Tibial nerve (tissue), 4 donors: Measurements from ENCODE around the gene ATP7B. TPM values are rescaled to one million over a fixed set of nuclear protein-coding genes. Genes with fewer than 3 reads are reported as not detected.

Experiments
- DNase-seq, 2 donors: peaks; one replicate each; pipeline ENCODE4 v3.0.0-alpha.2; 2019; ENCODE audit warnings: low spot score in 2 of 2
- H3K27ac ChIP-seq, 4 donors: fragments of 200-600 bp; sonication (generic) in 3 of 4; one replicate each; pipeline ENCODE4 v1.5.1; 2017 to 2019; ENCODE audit warnings: mild to moderate bottlenecking in 1 of 4
- H3K27me3 ChIP-seq, 2 donors: fragments of 200-600 bp; sonication (generic) in 1 of 2; one replicate each; pipeline versions ENCODE4 v1.5.1 to v1.6.0; 2017 to 2019
- H3K36me3 ChIP-seq, 3 donors: fragments of 200-600 bp; sonication (generic); one replicate each; pipeline ENCODE4 v1.5.1; 2018 to 2019
- H3K4me1 ChIP-seq, 4 donors: fragments of 200-600 bp; sonication (generic) in 3 of 4; one replicate each; pipeline ENCODE4 v1.5.1; 2017 to 2019
- H3K4me3 ChIP-seq, 4 donors: fragments of 200-600 bp; sonication (generic) in 3 of 4; one replicate each; pipeline ENCODE4 v1.5.1; 2017 to 2019; ENCODE audit warnings: mild to moderate bottlenecking in 1 of 4, moderate library complexity in 1 of 4
- H3K9me3 ChIP-seq, 4 donors: fragments of 200-600 bp; sonication (generic) in 3 of 4; one replicate each; pipeline ENCODE4 v1.5.1; 2017 to 2019
- CTCF ChIP-seq, 5 experiments: fragments of 200-600 bp in 3 of 5; fragments of 450-650 bp in 2 of 5; sonication (generic) in 3 of 5; IDR thresholded peaks; one replicate each; pipeline ENCODE4 v1.5.1; 2016 to 2019; ENCODE audit warnings: antibody characterized with exemption in 5 of 5, mild to moderate bottlenecking in 3 of 5, moderate library complexity in 2 of 5
- EP300 ChIP-seq, 2 donors: sonication (generic); formaldehyde crosslinking; IDR thresholded peaks; one replicate each; pipeline ENCODE4 v1.6.1; 2017; ENCODE audit warnings: antibody characterized with exemption in 2 of 2, mild to moderate bottlenecking in 1 of 2
- POLR2A ChIP-seq, 2 donors: fragments of 450-650 bp; IDR thresholded peaks; one replicate each; pipeline ENCODE4 v1.6.1; 2017; ENCODE audit warnings: antibody characterized with exemption in 2 of 2, mild to moderate bottlenecking in 2 of 2, moderate library complexity in 2 of 2
- WGBS, 2 donors: methylation state at CpG; one replicate each; pipeline ENCODE4 v1.1.5; 2018; 5-methylcytosine and 5-hydroxymethylcytosine counted together
- total RNA-seq, 4 donors: library from RNA; depleted of rRNA; stranded (reverse); fragments of >200 nt; gene quantifications; one replicate each; pipeline ENCODE4 v1.1.0, GENCODE V29; 2016

The ATP7B gene
- total RNA-seq, 4 donors from 2014 or later = 5.1 to 8.4 (median 6.7) TPM

GRCh38 chr13:51922771-51923480, 88.3 kb downstream of the ATP7B start:
- DNase-seq = no peak
- no peak overlapping the region for H3K27ac ChIP-seq
- 93% methylated on average over 10 of the region's 10 CpGs for WGBS, 2 donors

DNA sequence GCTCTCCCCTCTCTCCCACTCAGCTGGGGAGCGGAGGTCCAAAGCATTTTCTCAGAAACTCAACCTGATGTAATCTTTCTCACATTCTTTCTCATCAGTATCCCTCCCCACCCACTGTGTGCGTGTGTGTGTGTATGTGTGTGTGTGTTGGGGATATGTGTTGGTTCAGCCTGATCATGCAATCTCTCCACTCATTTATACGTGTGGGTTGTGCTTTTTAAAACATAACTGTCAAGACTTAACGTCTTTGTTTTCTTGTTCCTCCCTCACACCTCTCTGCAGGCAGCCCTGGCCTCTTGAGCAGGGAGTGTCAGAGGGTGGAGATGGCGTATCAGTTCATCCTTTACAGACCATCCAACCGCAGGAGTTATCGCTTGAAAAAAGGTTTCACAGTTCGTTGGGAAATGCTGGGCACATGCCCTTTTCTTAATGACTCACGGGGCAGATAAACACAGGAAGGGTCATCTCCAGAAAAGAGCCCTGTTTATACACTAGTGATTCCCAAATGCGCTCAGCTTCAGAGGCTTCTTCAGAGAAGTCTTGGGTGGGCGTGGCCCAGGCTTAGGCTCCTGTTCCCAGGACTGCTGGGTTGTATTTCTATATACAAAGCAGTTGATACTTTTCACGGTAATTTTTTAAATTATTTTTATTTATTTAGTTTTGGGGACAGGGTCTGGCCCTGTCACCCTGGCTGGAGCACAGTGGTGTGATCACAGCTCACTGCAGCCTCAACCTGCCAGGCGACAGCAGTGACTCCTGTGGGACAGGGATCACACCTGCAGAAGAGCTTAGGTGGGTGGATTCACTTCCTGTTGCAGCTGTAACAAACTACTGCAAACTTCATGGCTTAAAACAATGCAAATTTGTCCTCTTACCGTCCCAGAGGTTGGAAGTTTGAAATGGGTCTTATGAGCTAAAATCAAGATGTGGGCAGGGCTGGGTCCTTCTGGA, 89.2 kb downstream of the ATP7B start:
- H3K4me1 ChIP-seq = no peaks in the 10 kb centered on the region
- no peak overlapping the region for H3K4me3 ChIP-seq
- 56 to 61% methylated on average over 14 of the region's 14 CpGs for WGBS, 2 donors
- no peaks in the 10 kb centered on the region for H3K27me3 ChIP-seq
- H3K36me3 ChIP-seq = peaks cover 0 to 10% (median 0%) of the 10 kb centered on the region in 3 donors
- H3K27ac ChIP-seq = no peak overlapping the region
- TF ChIP-seq CTCF (IDR thresholded peaks at IDR 0.05) (no peak), POLR2A (IDR thresholded peaks at IDR 0.05) (no peak), EP300 (IDR thresholded peaks at IDR 0.05) (no peak)
- no peak for DNase-seq
- H3K9me3 ChIP-seq = no peaks in the 10 kb centered on the region

More at GRCh38 chr13:51922771-51923480, 88.3 kb downstream of the ATP7B start:
- H3K36me3 ChIP-seq = peaks cover 0 to 10% (median 0%) of the 10 kb centered on the region in 3 donors
- no peaks in the 10 kb centered on the region for H3K9me3 ChIP-seq
- no peak overlapping the region for H3K4me3 ChIP-seq
- no peaks in the 10 kb centered on the region for H3K4me1 ChIP-seq
- no peaks in the 10 kb centered on the region for H3K27me3 ChIP-seq
- TF ChIP-seq POLR2A (IDR thresholded peaks at IDR 0.05) (no peak), CTCF (IDR thresholded peaks at IDR 0.05) (no peak), EP300 (IDR thresholded peaks at IDR 0.05) (no peak)

- peaks cover 0 to 10% (median 0%) of the 10 kb centered on the region in 3 donors for H3K36me3 ChIP-seq
- H3K4me1 ChIP-seq = no peaks in the 10 kb centered on the region
- TF ChIP-seq EP300 (IDR thresholded peaks at IDR 0.05) = no peak
- no peak for TF ChIP-seq POLR2A (IDR thresholded peaks at IDR 0.05)
- no peak for TF ChIP-seq CTCF (IDR thresholded peaks at IDR 0.05)
- no peaks in the 10 kb centered on the region for H3K27me3 ChIP-seq
- no peak overlapping the region for H3K27ac ChIP-seq
- no peak overlapping the region for H3K4me3 ChIP-seq
- no peaks in the 10 kb centered on the region for H3K9me3 ChIP-seq
- WGBS, 2 donors = 73 to 81% methylated on average over 8 of the region's 8 CpGs
- no peak for DNase-seq
Measured at GRCh38 chr13:51920786-51921185, 90.5 kb downstream of the ATP7B start.

DNA sequence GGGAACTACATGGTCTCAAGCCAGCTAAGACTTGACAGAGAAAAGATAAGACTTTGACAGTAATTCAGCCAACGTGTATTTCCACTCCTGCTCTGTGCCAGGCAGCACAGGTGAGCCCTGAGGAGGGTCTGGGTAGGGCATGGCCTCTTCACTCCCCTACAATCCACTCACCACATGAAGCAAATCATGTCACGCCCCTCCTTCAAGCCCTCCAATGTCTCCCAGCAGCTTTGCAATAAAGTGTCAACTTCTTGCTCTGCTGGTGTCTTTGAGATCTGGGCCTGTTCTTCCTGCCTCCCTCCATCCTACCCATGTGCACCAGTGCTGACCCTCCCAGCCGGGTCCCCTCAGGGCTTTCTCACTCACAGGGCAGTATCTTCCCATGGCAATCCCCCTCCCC, 91.0 kb downstream of the ATP7B start:
- H3K36me3 ChIP-seq = peaks cover 0 to 10% (median 0%) of the 10 kb centered on the region in 3 donors
- H3K27me3 ChIP-seq = no peaks in the 10 kb centered on the region
- no peak for DNase-seq
- 70 to 74% methylated on average over 3 of the region's 3 CpGs for WGBS, 2 donors
- no peak overlapping the region for H3K4me3 ChIP-seq
- no peaks in the 10 kb centered on the region for H3K9me3 ChIP-seq
- no peaks in the 10 kb centered on the region for H3K4me1 ChIP-seq
- H3K27ac ChIP-seq = no peak overlapping the region
- TF ChIP-seq POLR2A (IDR thresholded peaks at IDR 0.05) = no peak

DNA sequence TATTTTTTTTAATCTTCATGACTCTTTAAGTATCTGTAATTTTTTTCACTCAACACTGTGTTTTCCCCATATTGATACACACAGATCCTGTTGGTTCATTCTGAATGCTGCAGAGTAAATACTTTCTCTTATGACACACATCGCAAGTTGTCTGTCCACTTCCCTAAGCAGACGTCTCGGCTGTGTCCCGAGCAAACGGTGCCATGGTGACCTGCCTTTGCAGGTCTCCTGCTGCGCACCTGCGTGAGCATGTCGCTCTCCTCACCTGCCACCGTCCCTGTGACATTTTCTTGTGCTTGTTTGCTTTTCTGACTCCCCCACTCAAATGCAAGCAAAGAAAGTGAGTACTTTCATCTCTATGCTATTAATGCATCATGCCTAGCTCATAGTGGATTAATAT, 91.7 kb downstream of the ATP7B start:
- no peaks in the 10 kb centered on the region for H3K9me3 ChIP-seq
- no peak overlapping the region for H3K27ac ChIP-seq
- H3K4me3 ChIP-seq = no peak overlapping the region
- H3K4me1 ChIP-seq = no peaks in the 10 kb centered on the region
- WGBS, 2 donors = 92 to 94% methylated on average over 9 of the region's 9 CpGs
- TF ChIP-seq EP300 (IDR thresholded peaks at IDR 0.05) (no peak), CTCF (IDR thresholded peaks at IDR 0.05) (no peak), POLR2A (IDR thresholded peaks at IDR 0.05) (no peak)
- DNase-seq = no peak
- H3K36me3 ChIP-seq = peaks cover 0 to 10% (median 0%) of the 10 kb centered on the region in 3 donors
- H3K27me3 ChIP-seq = no peaks in the 10 kb centered on the region
